Activated CD4-positive, alpha-beta T cell treated with anti-CD3 and anti-CD28 coated beads, Interleukin-2, amount 10 ng/mL, durations not matched to agents 7 days and 5 days (primary cell): Measurements from ENCODE around the gene SRSF9. TPM values are rescaled to one million over a fixed set of nuclear protein-coding genes. Genes with fewer than 3 reads are reported as not detected.

ENCODE experiments used
- CTCF ChIA-PET: fragments of 350-600 bp; sonication (Branson Sonifier 250); formaldehyde crosslinking; loops from one replicate; lab custom pipeline; 2021; ENCODE audit warnings: antibody characterized with exemption; lab: Charles Lee
- POLR2A ChIA-PET: fragments of 350-600 bp; sonication (Branson Sonifier 250); formaldehyde crosslinking; loops from one replicate; lab custom pipeline; 2021; ENCODE audit warnings: antibody characterized with exemption; lab: Charles Lee
- DNase-seq: peaks from one replicate; pipeline ENCODE4 v3.0.0-alpha.2; 2020
- H3K27ac Mint-ChIP-seq: one replicate; pipeline ENCODE4 v1.8.0; 2021; ENCODE audit warnings: mild to moderate bottlenecking, moderate library complexity, mixed read lengths
- H3K27me3 Mint-ChIP-seq: one replicate; pipeline ENCODE4 v1.8.0; 2021; ENCODE audit warnings: mixed read lengths
- H3K36me3 Mint-ChIP-seq: one replicate; pipeline ENCODE4 v1.8.0; 2021; ENCODE audit warnings: low read depth, mixed read lengths
- H3K4me1 Mint-ChIP-seq: one replicate; pipeline ENCODE4 v1.8.0; 2021; ENCODE audit warnings: mixed read lengths
- H3K4me3 Mint-ChIP-seq: one replicate; pipeline ENCODE4 v1.8.0; 2021; ENCODE audit warnings: mild to moderate bottlenecking, moderate library complexity, mixed read lengths
- H3K9me3 Mint-ChIP-seq: one replicate; pipeline ENCODE4 v1.8.0; 2021; ENCODE audit warnings: mixed read lengths
- total RNA-seq, 2 experiments: library from RNA; stranded (reverse); gene quantifications; one replicate each; pipeline ENCODE4 v1.2.3, GENCODE V29; 2021

Gene SRSF9
- total RNA-seq, 2 experiments from 2014 or later, result 145 to 159 TPM

DNA sequence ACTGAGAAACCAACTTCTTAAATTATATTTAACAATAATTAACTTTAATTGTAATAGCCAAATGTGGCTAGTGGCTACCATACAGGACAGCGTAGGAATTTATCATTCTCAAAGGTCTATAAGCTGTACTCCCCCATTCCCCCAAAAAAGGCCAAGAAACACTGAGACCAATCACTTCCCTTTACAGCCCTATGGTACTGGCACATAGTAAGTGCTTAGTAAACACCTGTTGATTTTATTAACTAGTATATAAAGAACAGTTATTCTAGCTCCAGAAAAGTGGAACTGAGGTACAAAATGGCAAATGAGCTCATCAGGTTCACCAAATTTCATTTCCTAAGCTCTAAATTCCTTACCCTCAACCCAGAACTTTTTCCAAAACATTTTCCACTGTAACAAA lies 6.1 kb upstream of the SRSF9 start:
- peaks cover 3% of the 10 kb centered on the region for H3K27me3 Mint-ChIP-seq
- peaks cover 15% of the 10 kb centered on the region for H3K4me1 Mint-ChIP-seq
- H3K4me3 Mint-ChIP-seq, result no peak overlapping the region
- H3K27ac Mint-ChIP-seq, result no peak overlapping the region
- H3K9me3 Mint-ChIP-seq, result no peaks in the 10 kb centered on the region
- no peak for DNase-seq
- POLR2A ChIA-PET, result no interaction called here
- no peaks in the 10 kb centered on the region for H3K36me3 Mint-ChIP-seq
- CTCF ChIA-PET, result interaction anchor here (0.9 to 1.4 kb wide), 2 partner anchors 9 to 53 kb away, joined by 3 to 5 read pairs; partner anchors contain the start of gene COQ5

GRCh38 chr12:120474616-120474960 lies 5.0 kb upstream of the SRSF9 start:
- Mint-ChIP-seq H3K9me3 (no peaks in the 10 kb centered on the region), H3K27ac (no peak overlapping the region), H3K4me3 (no peak overlapping the region), H3K4me1 (peaks cover 17% of the 10 kb centered on the region), H3K36me3 (no peaks in the 10 kb centered on the region), H3K27me3 (peaks cover 3% of the 10 kb centered on the region)
- ChIA-PET CTCF (interaction anchor here (0.6 to 1.4 kb wide), 6 partner anchors 8 to 273 kb away, joined by 3 to 5 read pairs (median 3); partner anchors contain the start of genes COQ5 and RPLP0), POLR2A (interaction anchor here (0.6 kb wide), 1 partner anchor 70 kb away, joined by 8 read pairs; no protein-coding TSS in a partner anchor)
- DNase-seq, result no peak

DNA sequence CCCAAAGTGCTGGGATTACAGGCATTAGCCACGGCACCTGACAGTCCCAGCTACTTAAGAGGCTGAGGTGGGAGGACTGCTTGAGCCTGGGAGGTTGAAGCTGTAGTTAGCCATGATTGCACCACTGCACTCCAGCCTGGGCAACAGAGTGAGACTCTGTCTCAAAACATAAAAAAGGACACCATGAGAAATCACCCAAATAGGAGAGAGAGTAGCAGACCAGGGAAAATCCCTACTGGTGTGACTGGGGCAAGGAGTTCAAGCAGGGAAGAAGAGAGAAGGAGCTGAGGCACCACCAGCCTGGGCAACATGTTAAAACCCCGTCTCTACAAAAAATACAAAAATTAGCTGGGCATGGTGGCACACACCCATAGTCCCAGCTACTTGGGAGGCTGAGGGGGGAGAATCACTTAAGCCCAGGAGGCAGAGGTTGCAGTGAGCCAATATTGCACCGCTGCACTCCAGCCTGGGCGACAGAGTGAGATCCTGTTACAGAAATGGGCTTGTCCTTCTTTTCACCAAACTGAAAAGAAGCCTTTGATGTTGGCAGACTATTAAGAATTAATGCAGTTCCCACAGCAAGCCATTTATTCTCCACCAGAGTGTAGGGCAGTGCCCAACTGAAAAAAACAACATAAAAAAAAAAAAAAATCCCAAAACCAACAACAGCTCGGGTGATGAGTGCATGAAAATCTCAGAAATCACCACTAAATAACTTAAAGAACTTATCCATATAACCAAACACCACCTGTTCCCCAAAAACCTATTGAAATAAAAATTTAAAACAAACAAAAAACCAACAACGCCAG lies 4.5 kb upstream of the SRSF9 start:
- Mint-ChIP-seq H3K4me1 (peaks cover 16% of the 10 kb centered on the region), H3K27ac (peak overlapping the region; percentile 5), H3K36me3 (no peaks in the 10 kb centered on the region)

DNA sequence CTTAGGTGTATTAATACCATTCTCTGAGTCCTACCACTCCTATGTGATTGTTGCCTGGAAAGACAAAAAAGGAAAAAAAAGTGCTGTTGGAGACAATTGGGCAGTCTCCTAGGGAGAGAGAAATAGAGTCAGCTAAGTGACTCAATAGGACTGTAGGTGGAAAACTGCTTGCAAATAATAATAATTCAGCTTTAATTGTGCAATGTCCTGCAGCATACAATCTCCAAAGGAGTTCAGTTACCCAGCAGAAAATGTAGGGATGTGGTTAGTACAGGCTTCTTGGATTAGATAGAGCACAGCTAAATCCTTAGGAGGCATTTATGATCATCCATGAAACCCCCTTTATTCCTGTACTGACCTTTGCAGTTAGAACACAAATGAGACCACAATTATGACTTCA lies 3.0 kb upstream of the SRSF9 start:
- CTCF ChIA-PET, result interaction anchor here (0.9 kb wide), 1 partner anchor 22 kb away, joined by 4 read pairs; no protein-coding TSS in a partner anchor
- POLR2A ChIA-PET, result no interaction called here
- no peak overlapping the region for H3K4me3 Mint-ChIP-seq
- peaks cover 21% of the 10 kb centered on the region for H3K4me1 Mint-ChIP-seq
- H3K27me3 Mint-ChIP-seq, result peaks cover 3% of the 10 kb centered on the region
- DNase-seq, result no peak
- no peak overlapping the region for H3K27ac Mint-ChIP-seq
- H3K9me3 Mint-ChIP-seq, result no peaks in the 10 kb centered on the region
- H3K36me3 Mint-ChIP-seq, result peaks cover 5% of the 10 kb centered on the region

More for the DNA sequence above, 4.5 kb upstream of the SRSF9 start:
- no peak for DNase-seq
- ChIA-PET POLR2A (no interaction called here), CTCF (interaction anchor here (0.6 to 1.2 kb wide), 5 partner anchors 15 to 273 kb away, joined by 3 to 5 read pairs (median 3); partner anchors contain the start of gene RPLP0)
- Mint-ChIP-seq H3K4me3 (no peak overlapping the region), H3K27me3 (peaks cover 3% of the 10 kb centered on the region), H3K9me3 (no peaks in the 10 kb centered on the region)

DNA sequence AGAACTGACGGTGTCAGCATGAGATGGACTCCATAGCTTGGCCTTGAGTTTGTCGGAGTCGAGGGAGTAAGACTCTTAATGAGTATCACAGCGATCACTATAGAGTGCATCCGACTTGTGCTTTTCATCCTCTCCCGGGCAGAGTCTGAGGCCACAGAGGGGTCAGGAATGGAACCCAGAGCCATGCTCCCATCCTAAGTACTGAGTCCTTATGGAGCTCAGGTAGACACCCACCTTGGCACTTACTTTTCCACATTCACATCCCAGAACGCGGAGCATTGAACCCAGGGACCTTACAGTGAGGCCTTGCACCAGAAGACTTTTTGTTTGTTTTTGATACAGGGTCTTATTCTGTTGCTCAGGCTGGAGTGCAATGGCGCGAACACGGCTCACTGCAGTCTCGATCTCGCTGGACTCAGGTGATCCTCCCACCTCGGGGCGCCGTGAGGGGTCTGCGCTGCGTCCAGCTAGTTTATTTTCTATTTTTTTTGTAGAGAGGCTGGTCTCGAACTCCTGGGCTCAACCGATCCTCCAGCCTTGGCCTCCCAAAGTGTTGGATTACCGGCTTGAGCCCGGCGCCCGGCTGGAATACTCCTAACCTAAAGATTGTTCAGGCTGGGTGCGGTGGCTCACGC lies 719 bp upstream of the SRSF9 start:
- Mint-ChIP-seq H3K27me3 (peaks cover 3% of the 10 kb centered on the region), H3K27ac (peak overlapping the region; percentile 87), H3K36me3 (peaks cover 19% of the 10 kb centered on the region), H3K4me1 (peaks cover 39% of the 10 kb centered on the region), H3K4me3 (peak overlapping the region; percentile 93), H3K9me3 (no peaks in the 10 kb centered on the region)
- no peak for DNase-seq
- CTCF ChIA-PET, result interaction anchor here (0.6 to 2.7 kb wide), 13 partner anchors 9 to 146 kb away, joined by 3 to 12 read pairs (median 4); partner anchors contain the start of genes COQ5, DYNLL1 and POP5
- POLR2A ChIA-PET, result interaction anchor here (0.6 kb wide), 1 partner anchor 179 kb away, joined by 6 read pairs; the partner anchor contains the start of gene RNU4-2

DNA sequence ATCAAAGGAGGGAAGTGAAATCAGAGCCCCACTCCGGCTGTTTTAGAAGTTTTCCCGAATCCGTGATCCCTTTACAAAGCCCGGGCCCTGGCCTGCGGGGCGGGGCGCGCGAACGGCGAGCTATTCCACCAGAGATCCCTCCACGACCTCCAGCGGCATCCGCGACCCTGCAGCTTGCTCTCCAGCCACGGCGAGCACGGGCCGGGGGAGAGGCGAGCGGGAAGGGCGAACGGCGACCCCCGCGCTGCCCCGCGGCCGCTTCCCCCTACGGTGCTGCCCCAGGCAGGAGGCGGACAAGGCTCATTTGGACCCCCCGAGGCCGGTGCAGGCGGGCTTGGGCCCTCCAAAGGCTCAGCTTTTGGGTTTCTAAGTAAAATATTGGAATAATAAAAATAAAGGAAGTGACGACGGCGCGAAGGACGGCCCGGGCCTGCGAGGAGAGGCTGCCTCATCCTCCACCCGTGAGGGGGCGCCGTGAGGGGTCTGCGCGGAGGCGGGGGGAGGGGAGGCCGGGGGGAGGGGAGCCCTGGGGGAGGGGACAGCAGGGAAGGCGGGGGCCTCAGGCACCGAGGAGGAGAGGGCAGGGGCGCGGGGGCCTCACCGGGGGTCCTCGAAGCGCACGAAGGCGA lies 613 bp downstream of the SRSF9 start:
- Mint-ChIP-seq H3K9me3 (no peaks in the 10 kb centered on the region), H3K4me3 (peak overlapping the region; percentile 93), H3K36me3 (peaks cover 33% of the 10 kb centered on the region), H3K27ac (peak overlapping the region; percentile 90), H3K4me1 (peaks cover 43% of the 10 kb centered on the region), H3K27me3 (no peaks in the 10 kb centered on the region)
- peak; percentile 50 for DNase-seq
- CTCF ChIA-PET, result interaction anchor here (0.8 to 2.7 kb wide), 14 partner anchors 10 to 113 kb away, joined by 3 to 12 read pairs (median 6); partner anchors contain the start of genes COX6A1, DYNLL1 and POP5
- POLR2A ChIA-PET, result interaction anchor here (0.6 to 0.7 kb wide), 2 partner anchors 28 to 99 kb away, joined by 3 read pairs; no protein-coding TSS in a partner anchor

- H3K9me3 Mint-ChIP-seq, result no peaks in the 10 kb centered on the region
- peak overlapping the region; percentile 93 for H3K4me3 Mint-ChIP-seq
- peaks cover 43% of the 10 kb centered on the region for H3K4me1 Mint-ChIP-seq
- CTCF ChIA-PET, result interaction anchor here (0.8 to 2.4 kb wide), 12 partner anchors 10 to 113 kb away, joined by 3 to 8 read pairs (median 6); partner anchors contain the start of genes COX6A1, DYNLL1 and POP5
- peaks cover 38% of the 10 kb centered on the region for H3K36me3 Mint-ChIP-seq
- peak; percentile 24 for DNase-seq
- no peaks in the 10 kb centered on the region for H3K27me3 Mint-ChIP-seq
- POLR2A ChIA-PET, result interaction anchor here (0.5 to 1.0 kb wide), 3 partner anchors 12 to 100 kb away, joined by 3 read pairs; no protein-coding TSS in a partner anchor
- H3K27ac Mint-ChIP-seq, result peak overlapping the region; percentile 90
Observed at GRCh38 chr12:120468325-120468820, 1.2 kb downstream of the SRSF9 start.

DNA sequence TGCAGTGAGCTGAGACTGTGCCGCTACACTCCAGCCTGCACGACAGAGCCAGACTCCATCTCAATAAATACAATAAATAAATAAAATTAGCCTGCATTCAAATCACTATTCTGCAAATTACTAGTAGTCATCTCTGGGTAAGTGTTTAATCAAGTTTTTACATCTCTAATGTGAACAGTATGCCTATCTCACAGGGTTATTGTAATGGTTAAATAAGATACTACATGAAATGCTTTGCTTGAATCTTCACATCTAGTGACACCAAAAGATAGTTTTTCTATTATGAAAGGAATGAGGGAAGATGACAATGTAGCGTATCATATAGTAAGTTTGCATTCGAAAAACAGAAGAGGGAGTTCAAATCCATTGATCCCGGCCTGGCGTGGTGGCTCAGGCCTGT lies 2.1 kb downstream of the SRSF9 start:
- ChIA-PET CTCF (interaction anchor here (0.8 to 1.9 kb wide), 6 partner anchors 8 to 69 kb away, joined by 3 to 13 read pairs (median 4); no protein-coding TSS in a partner anchor), POLR2A (interaction anchor here (1.0 kb wide), 1 partner anchor 11 kb away, joined by 3 read pairs; no protein-coding TSS in a partner anchor)
- Mint-ChIP-seq H3K4me3 (peak overlapping the region; percentile 93), H3K27me3 (no peaks in the 10 kb centered on the region), H3K4me1 (peaks cover 41% of the 10 kb centered on the region), H3K27ac (no peak overlapping the region), H3K36me3 (peaks cover 46% of the 10 kb centered on the region), H3K9me3 (no peaks in the 10 kb centered on the region)
- no peak for DNase-seq

DNA sequence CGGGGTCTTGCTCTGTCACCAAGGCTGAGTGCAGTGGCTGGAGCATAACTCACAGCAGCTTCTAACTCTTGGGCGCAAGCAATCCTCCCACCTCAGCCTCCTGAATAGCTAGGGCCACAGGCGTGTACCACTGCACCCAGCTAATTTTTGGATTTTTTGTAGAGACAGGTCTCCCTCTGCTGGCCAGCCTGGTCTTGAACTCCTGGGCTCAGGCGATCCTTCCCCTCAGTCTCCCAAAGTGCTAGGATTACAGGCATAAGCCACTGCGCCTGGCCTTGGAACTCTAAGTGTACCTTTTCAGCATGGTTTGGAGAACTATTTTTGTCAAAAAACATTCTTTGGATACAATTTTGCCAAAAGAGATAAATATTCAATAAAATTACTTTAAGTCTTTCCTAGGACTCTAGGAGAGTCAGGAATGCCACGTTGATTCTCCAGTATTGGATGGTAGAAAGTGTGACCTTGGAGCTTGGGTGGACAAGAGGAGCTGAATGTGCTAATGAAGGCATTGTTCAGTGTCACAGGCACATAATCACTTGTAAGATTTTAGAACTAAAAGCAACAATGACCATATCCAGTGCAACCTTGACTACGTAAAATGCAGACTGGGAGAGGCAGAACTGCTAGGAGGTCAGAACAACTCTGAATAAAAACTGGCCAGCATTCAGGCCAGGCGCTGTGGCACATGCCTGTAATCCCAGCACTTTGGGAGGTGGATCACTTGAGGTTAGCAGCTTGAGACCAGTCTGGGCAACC lies 2.8 kb downstream of the SRSF9 start:
- Mint-ChIP-seq H3K9me3 (no peaks in the 10 kb centered on the region), H3K4me1 (peaks cover 39% of the 10 kb centered on the region), H3K27me3 (no peaks in the 10 kb centered on the region), H3K27ac (no peak overlapping the region), H3K4me3 (no peak overlapping the region), H3K36me3 (peaks cover 53% of the 10 kb centered on the region)
- POLR2A ChIA-PET, result no interaction called here
- CTCF ChIA-PET, result interaction anchor here (0.8 to 1.8 kb wide), 6 partner anchors 9 to 142 kb away, joined by 3 to 13 read pairs (median 4); no protein-coding TSS in a partner anchor
- DNase-seq, result peak; percentile 59

DNA sequence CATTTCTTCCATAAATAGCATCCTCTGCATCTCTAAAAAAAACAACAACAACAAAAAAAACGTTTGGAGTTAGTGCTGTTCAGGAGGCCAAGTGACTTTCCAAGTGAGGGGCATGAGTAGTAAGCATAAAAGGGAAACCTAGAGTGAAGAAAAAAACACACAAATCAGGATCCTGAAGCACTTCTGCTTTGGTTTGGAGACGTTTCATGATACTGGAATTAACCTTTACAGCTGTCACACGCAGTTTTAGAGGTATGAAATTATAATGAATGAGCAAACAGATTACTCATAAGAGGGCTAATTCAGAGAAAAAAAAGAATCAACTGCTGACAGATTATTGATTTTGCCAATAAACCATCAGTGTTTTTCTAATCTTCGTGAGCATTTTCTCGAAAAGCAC lies 3.8 kb downstream of the SRSF9 start:
- peaks cover 56% of the 10 kb centered on the region for H3K36me3 Mint-ChIP-seq
- no peaks in the 10 kb centered on the region for H3K9me3 Mint-ChIP-seq
- H3K27me3 Mint-ChIP-seq, result no peaks in the 10 kb centered on the region
- ChIA-PET POLR2A (no interaction called here), CTCF (interaction anchor here (1.2 to 1.8 kb wide), 3 partner anchors 10 to 141 kb away, joined by 5 to 13 read pairs (median 7); no protein-coding TSS in a partner anchor)
- H3K27ac Mint-ChIP-seq, result no peak overlapping the region
- DNase-seq, result no peak
- H3K4me3 Mint-ChIP-seq, result no peak overlapping the region
- peaks cover 35% of the 10 kb centered on the region for H3K4me1 Mint-ChIP-seq

GRCh38 chr12:120463712-120464111 lies 5.8 kb downstream of the SRSF9 start:
- H3K27ac Mint-ChIP-seq, result no peak overlapping the region
- ChIA-PET POLR2A (no interaction called here), CTCF (interaction anchor here (0.6 to 1.8 kb wide), 6 partner anchors 12 to 33 kb away, joined by 3 to 6 read pairs (median 3); no protein-coding TSS in a partner anchor)
- H3K36me3 Mint-ChIP-seq, result peaks cover 71% of the 10 kb centered on the region
- H3K27me3 Mint-ChIP-seq, result no peaks in the 10 kb centered on the region
- peaks cover 28% of the 10 kb centered on the region for H3K4me1 Mint-ChIP-seq
- DNase-seq, result no peak
- no peaks in the 10 kb centered on the region for H3K9me3 Mint-ChIP-seq
- no peak overlapping the region for H3K4me3 Mint-ChIP-seq
